ENCODE measurements around the gene OR2L8.

Gene OR2L8

GRCh38 chr1:247904122-247904521 is 44.5 kb upstream of the OR2L8 start (continued):
- TF ChIP-seq ZNF391 (tag by site-specific recombination; IDR thresholded peaks at IDR 0.05; ENCODE audit: borderline replicate concordance, low read depth) (no peak), YY1 (tag by site-specific recombination; IDR thresholded peaks at IDR 0.05) (no peak), ZBTB26 (tag by site-specific recombination; optimal IDR thresholded peaks at IDR 0.05) (no peak), ZNF211 (tag by site-specific recombination; IDR thresholded peaks at IDR 0.05; ENCODE audit: low read depth) (no peak), ZNF501 (tag by site-specific recombination; IDR thresholded peaks at IDR 0.05) (no peak), ZNF600 (tag by site-specific recombination; IDR thresholded peaks at IDR 0.05) (no peak), ZNF76 (tag by site-specific recombination; IDR thresholded peaks at IDR 0.05; ENCODE audit: borderline replicate concordance, low read depth) (no peak)

GRCh38 chr1:247905181-247905580 is 43.5 kb upstream of the OR2L8 start:
- TF ChIP-seq MEIS1 (CRISPR knock-in tag; IDR thresholded peaks at IDR 0.05; ENCODE audit: borderline replicate concordance) (no peak), WT1 (tag by site-specific recombination; IDR thresholded peaks at IDR 0.05) (no peak), TRIM28 (IDR thresholded peaks at IDR 0.05; ENCODE audit: borderline replicate concordance, low read length) (no peak), PBX3 (CRISPR knock-in tag; IDR thresholded peaks at IDR 0.05) (no peak), ZNF677 (tag by site-specific recombination; IDR thresholded peaks at IDR 0.05) (no peak), SP2 (tag by site-specific recombination; IDR thresholded peaks at IDR 0.05) (no peak), ZNF596 (tag by site-specific recombination; IDR thresholded peaks at IDR 0.05) (no peak), ZNF701 (tag by site-specific recombination; IDR thresholded peaks at IDR 0.05) (no peak), ZBTB10 (tag by site-specific recombination; IDR thresholded peaks at IDR 0.05) (no peak), ZNF473 (tag by site-specific recombination; IDR thresholded peaks at IDR 0.05) (no peak), ZIC2 (tag by site-specific recombination; IDR thresholded peaks at IDR 0.05) (no peak), ELK4 (IDR thresholded peaks at IDR 0.05; ENCODE audit: borderline replicate concordance, low read depth, low read length) (no peak), FEZF1 (tag by site-specific recombination; IDR thresholded peaks at IDR 0.05) (no peak), ZFP41 (tag by site-specific recombination; IDR thresholded peaks at IDR 0.05; ENCODE audit: borderline replicate concordance) (no peak), KLF1 (tag by site-specific recombination; IDR thresholded peaks at IDR 0.05) (no peak), INSM2 (tag by site-specific recombination; IDR thresholded peaks at IDR 0.05) (no peak)
- no peaks in the 10 kb centered on the region for H3K4me1 ChIP-seq (ENCODE audit: control insufficient read depth, insufficient read depth, low read length)
- H3K4me3 ChIP-seq (ENCODE audit: low read depth, low read length) = no peak overlapping the region
- H3K36me3 ChIP-seq (ENCODE audit: control insufficient read depth in 2 of 2, insufficient read depth in 1 of 2, low read length in 2 of 2) = no peaks in the 10 kb centered on the region
- no peaks in the 10 kb centered on the region for H3K9me3 ChIP-seq (ENCODE audit: control insufficient read depth, insufficient read depth, low read depth, low read length)
- ChIA-PET CTCF (no interaction called here), POLR2A (no interaction called here)
- H3K27ac ChIP-seq (ENCODE audit: extremely low read depth, low read depth, low read length) = no peak overlapping the region
